ENCODE measurements around the gene RPIA.
"Not testable (repeated sequence)": the region's sequence is repeated elsewhere in the genome, so short reads cannot be mapped to it uniquely, and the experiment has no call there.

Gene RPIA

DNA sequence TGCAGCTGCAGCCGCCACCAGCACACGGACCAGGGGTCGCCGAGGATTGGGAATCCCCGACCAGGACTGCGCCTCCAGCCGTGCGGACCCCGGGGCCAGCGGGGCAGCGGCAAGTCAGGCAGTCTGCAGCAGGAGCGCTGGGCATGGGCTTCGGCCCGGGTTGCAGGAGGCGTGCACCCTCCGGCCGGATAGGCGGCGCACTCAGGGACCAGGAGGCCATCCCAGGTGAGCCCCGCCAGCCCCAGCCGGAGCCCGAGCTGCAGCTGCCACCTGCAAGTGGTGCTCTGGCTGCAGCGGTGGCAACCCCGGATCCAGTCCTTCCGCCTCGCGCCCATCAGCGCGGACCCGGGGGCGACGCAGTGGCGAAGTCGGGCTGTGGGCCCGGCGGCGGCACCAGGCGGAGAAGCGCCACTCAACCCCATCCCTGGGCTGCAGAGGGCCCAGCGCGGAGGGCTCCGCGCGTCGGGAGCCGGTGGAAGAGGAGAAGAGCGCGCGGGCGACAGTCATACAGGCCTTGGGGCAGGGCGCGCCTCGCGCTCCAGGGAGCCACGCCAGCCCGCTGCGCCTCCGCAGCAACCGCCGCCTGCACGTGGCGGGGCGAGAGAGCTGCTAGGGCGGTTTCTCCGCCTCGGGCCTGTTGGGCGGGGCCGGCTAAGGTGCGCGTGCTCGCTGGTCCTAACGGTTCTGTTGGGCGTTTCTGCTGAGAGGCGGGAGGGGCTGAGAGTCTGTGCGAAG is 73.8 kb downstream of the RPIA start:
- Histone ChIP-seq H3K4me3 (ENCODE audit: low read length) (peak overlapping the region; percentile 68), H3K9me3 (ENCODE audit: control insufficient read depth, insufficient read depth, low read length) (peaks cover 8% of the 10 kb centered on the region; the same call in 1 of the 2 replicates), H4K20me1 (ENCODE audit: control insufficient read depth, insufficient read depth, low read depth, low read length) (no peaks in the 10 kb centered on the region), H3K79me2 (ENCODE audit: control insufficient read depth, low read length) (no peaks in the 10 kb centered on the region), H3F3A (ENCODE audit: control insufficient read depth, insufficient read depth) (no peaks in the 10 kb centered on the region), H3K27me3 (ENCODE audit: control insufficient read depth, low read length) (peaks cover 13% of the 10 kb centered on the region), H3K27ac (ENCODE audit: low read depth, low read length) (no peak overlapping the region), H3K36me3 (ENCODE audit: control insufficient read depth, low read length) (no peaks in the 10 kb centered on the region), H3K4me2 (ENCODE audit: low read length) (peak overlapping the region; percentile 84), H3K4me1 (ENCODE audit: control insufficient read depth, low read length) (peaks cover 12% of the 10 kb centered on the region), H3K9me2 (replicated peaks; ENCODE audit: control insufficient read depth, low read length) (no peaks in the 10 kb centered on the region)
- TF ChIP-seq EZH2phosphoT487 (IDR thresholded peaks at IDR 0.05; ENCODE audit: borderline replicate concordance, low read length) = no peak
- TF ChIP-seq, protein P1, sequence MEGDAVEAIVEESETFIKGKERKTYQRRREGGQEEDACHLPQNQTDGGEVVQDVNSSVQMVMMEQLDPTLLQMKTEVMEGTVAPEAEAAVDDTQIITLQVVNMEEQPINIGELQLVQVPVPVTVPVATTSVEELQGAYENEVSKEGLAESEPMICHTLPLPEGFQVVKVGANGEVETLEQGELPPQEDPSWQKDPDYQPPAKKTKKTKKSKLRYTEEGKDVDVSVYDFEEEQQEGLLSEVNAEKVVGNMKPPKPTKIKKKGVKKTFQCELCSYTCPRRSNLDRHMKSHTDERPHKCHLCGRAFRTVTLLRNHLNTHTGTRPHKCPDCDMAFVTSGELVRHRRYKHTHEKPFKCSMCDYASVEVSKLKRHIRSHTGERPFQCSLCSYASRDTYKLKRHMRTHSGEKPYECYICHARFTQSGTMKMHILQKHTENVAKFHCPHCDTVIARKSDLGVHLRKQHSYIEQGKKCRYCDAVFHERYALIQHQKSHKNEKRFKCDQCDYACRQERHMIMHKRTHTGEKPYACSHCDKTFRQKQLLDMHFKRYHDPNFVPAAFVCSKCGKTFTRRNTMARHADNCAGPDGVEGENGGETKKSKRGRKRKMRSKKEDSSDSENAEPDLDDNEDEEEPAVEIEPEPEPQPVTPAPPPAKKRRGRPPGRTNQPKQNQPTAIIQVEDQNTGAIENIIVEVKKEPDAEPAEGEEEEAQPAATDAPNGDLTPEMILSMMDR (IDR thresholded peaks at IDR 0.05; ENCODE audit: low read depth, low read length, poor library complexity, severe bottlenecking) = no peak

DNA sequence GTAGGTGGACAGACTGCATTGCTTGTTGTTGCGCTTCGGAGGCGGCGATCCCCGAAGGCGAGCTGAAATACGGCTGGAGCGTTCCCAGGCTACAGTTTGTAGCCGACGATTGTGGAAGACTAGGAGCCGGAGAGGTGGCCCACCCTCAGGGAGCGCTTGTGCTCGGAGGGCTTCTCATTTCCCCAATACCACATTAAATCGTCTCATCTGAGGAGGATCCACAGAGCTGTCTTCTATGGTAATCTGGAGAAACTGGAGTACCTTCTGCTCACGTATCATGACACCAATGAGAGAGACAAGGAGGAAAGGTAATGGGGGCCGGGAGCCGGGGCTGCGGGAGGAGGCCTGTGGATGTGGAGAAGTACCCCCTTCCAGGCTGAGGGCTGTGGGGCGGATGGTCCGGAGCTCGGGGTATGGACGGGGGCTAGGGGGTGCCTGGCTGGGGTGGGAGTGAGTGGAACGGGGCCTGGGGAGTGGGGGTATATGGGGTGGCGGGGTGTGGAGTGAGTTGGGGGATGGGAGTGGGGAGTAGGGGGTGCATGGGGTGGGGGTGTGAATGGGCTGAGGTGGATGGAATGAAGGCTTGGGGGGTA is 74.5 kb downstream of the RPIA start:
- H3K9me2 ChIP-seq (replicated peaks; ENCODE audit: control insufficient read depth, low read length); H3K36me3 ChIP-seq (ENCODE audit: control insufficient read depth, low read length); H3K27ac ChIP-seq (ENCODE audit: low read depth, low read length); H3F3A ChIP-seq (ENCODE audit: control insufficient read depth, insufficient read depth); H3K9me3 ChIP-seq (ENCODE audit: control insufficient read depth, insufficient read depth, low read length); H3K79me2 ChIP-seq (ENCODE audit: control insufficient read depth, low read length); H4K20me1 ChIP-seq (ENCODE audit: control insufficient read depth, insufficient read depth, low read depth, low read length): not testable (repeated sequence)
- H3K4me2 ChIP-seq (ENCODE audit: low read length) = peak overlapping the region; percentile 84
- H3K4me1 ChIP-seq (ENCODE audit: control insufficient read depth, low read length) = peaks cover 12% of the 10 kb centered on the region
- peak overlapping the region; percentile 68 for H3K4me3 ChIP-seq (ENCODE audit: low read length)
- peaks cover 13% of the 10 kb centered on the region for H3K27me3 ChIP-seq (ENCODE audit: control insufficient read depth, low read length)

- TF ChIP-seq, protein P1 (IDR thresholded peaks at IDR 0.05; ENCODE audit: low read depth, low read length, poor library complexity, severe bottlenecking) = no peak
- no peak for TF ChIP-seq EZH2phosphoT487 (IDR thresholded peaks at IDR 0.05; ENCODE audit: borderline replicate concordance, low read length)
- peaks cover 10% of the 10 kb centered on the region for H3K4me1 ChIP-seq (ENCODE audit: control insufficient read depth, low read length)
- no peaks in the 10 kb centered on the region for H3K9me3 ChIP-seq (ENCODE audit: control insufficient read depth, insufficient read depth, low read length)
- no peak overlapping the region for H3K4me3 ChIP-seq (ENCODE audit: low read length)
- H3K4me2 ChIP-seq (ENCODE audit: low read length) = no peak overlapping the region
- H3K36me3 ChIP-seq (ENCODE audit: control insufficient read depth, low read length) = no peaks in the 10 kb centered on the region
- no peaks in the 10 kb centered on the region for H3F3A ChIP-seq (ENCODE audit: control insufficient read depth, insufficient read depth)
- no peaks in the 10 kb centered on the region for H3K79me2 ChIP-seq (ENCODE audit: control insufficient read depth, low read length)
- H3K27me3 ChIP-seq (ENCODE audit: control insufficient read depth, low read length) = peaks cover 10% of the 10 kb centered on the region
- H4K20me1 ChIP-seq (ENCODE audit: control insufficient read depth, insufficient read depth, low read depth, low read length) = no peaks in the 10 kb centered on the region
- H3K27ac ChIP-seq (ENCODE audit: low read depth, low read length) = no peak overlapping the region
- no peaks in the 10 kb centered on the region for H3K9me2 ChIP-seq (replicated peaks; ENCODE audit: control insufficient read depth, low read length)
Observed at GRCh38 chr2:88770016-88770415, 78.5 kb downstream of the RPIA start.

DNA sequence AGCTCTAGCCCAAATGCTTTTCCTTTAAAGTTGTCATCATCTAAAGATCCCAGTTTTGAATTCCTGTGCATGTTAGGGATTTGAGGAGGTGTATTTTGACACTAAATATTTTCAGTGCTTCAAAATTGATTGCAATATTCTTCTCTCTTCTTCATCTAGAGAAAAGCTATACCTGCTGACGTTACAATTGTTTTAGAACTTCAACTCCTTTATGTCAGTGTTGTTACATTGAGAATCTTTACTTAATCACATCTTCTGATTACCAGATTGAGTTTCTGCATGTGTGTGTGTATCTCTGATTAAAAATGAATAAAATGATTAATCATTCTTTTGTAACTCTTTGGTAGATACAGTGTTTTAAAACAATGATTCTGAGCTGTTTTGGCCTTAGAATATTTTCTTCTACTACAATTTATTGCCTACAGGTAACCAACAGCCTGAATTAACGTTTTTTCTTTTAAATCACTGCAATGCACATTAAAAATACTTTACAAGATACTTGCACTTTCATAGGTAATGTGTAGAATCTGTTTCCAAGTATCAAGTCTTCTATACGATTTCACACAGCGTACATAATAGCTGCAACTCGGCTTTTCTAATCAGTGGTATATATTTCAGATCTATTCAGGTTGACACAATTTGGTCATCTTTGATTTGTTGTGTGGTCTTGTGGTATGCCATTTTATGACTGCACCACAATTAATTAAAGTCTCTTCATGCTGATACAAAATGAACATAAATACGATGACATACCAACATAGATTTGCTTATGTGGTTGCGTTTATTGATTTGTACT is 82.0 kb downstream of the RPIA start:
- H3K4me3 ChIP-seq (ENCODE audit: low read length); H3K27me3 ChIP-seq (ENCODE audit: control insufficient read depth, low read length); H3K79me2 ChIP-seq (ENCODE audit: control insufficient read depth, low read length); H3K4me2 ChIP-seq (ENCODE audit: low read length); H3K36me3 ChIP-seq (ENCODE audit: control insufficient read depth, low read length); H3K9me3 ChIP-seq (ENCODE audit: control insufficient read depth, insufficient read depth, low read length); H3K4me1 ChIP-seq (ENCODE audit: control insufficient read depth, low read length); H4K20me1 ChIP-seq (ENCODE audit: control insufficient read depth, insufficient read depth, low read depth, low read length); H3F3A ChIP-seq (ENCODE audit: control insufficient read depth, insufficient read depth); H3K9me2 ChIP-seq (replicated peaks; ENCODE audit: control insufficient read depth, low read length); H3K27ac ChIP-seq (ENCODE audit: low read depth, low read length): not testable (repeated sequence)

- H3K4me2 ChIP-seq (ENCODE audit: low read length); H3K9me3 ChIP-seq (ENCODE audit: control insufficient read depth, insufficient read depth, low read length); H3K36me3 ChIP-seq (ENCODE audit: control insufficient read depth, low read length); H3K79me2 ChIP-seq (ENCODE audit: control insufficient read depth, low read length); H3K9me2 ChIP-seq (replicated peaks; ENCODE audit: control insufficient read depth, low read length); H3F3A ChIP-seq (ENCODE audit: control insufficient read depth, insufficient read depth); H4K20me1 ChIP-seq (ENCODE audit: control insufficient read depth, insufficient read depth, low read depth, low read length); H3K27ac ChIP-seq (ENCODE audit: low read depth, low read length); H3K4me1 ChIP-seq (ENCODE audit: control insufficient read depth, low read length); H3K4me3 ChIP-seq (ENCODE audit: low read length); H3K27me3 ChIP-seq (ENCODE audit: control insufficient read depth, low read length): not testable (repeated sequence)
Observed at GRCh38 chr2:88789213-88789612, 97.7 kb downstream of the RPIA start.

- H3K36me3 ChIP-seq (ENCODE audit: control insufficient read depth, low read length); H3F3A ChIP-seq (ENCODE audit: control insufficient read depth, insufficient read depth); H3K27ac ChIP-seq (ENCODE audit: low read depth, low read length); H3K27me3 ChIP-seq (ENCODE audit: control insufficient read depth, low read length); H3K79me2 ChIP-seq (ENCODE audit: control insufficient read depth, low read length); H3K4me3 ChIP-seq (ENCODE audit: low read length); H3K4me1 ChIP-seq (ENCODE audit: control insufficient read depth, low read length); H3K9me3 ChIP-seq (ENCODE audit: control insufficient read depth, insufficient read depth, low read length); H3K4me2 ChIP-seq (ENCODE audit: low read length); H3K9me2 ChIP-seq (replicated peaks; ENCODE audit: control insufficient read depth, low read length); H4K20me1 ChIP-seq (ENCODE audit: control insufficient read depth, insufficient read depth, low read depth, low read length): not testable (repeated sequence)
Observed at GRCh38 chr2:88795932-88796331, 104.5 kb downstream of the RPIA start.
